Activated naive CD4-positive, alpha-beta T cell treated with anti-CD3 and anti-CD28 coated beads for 36 hours (primary cell): ENCODE measurements around the gene IFNL3. TPM values are rescaled to one million over a fixed set of nuclear protein-coding genes. Genes with fewer than 3 reads are reported as not detected.
"Not testable (repeated sequence)": the region's sequence is repeated elsewhere in the genome, so short reads cannot be mapped to it uniquely, and the experiment has no call there.

Experiments
- CTCF ChIA-PET: fragments of 350-600 bp; sonication (Branson Sonifier 250); formaldehyde crosslinking; loops from one replicate; lab custom pipeline; 2021; ENCODE audit warnings: antibody characterized with exemption; lab: Charles Lee
- DNase-seq: peaks from one replicate; pipeline ENCODE4 v3.0.0-alpha.2; 2020
- H3K27ac Mint-ChIP-seq: one replicate; pipeline ENCODE4 v1.8.0; 2021; ENCODE audit warnings: mild to moderate bottlenecking, mixed read lengths
- H3K27me3 Mint-ChIP-seq: one replicate; pipeline ENCODE4 v1.8.0; 2021; ENCODE audit warnings: low read depth, mixed read lengths
- H3K36me3 Mint-ChIP-seq: one replicate; pipeline ENCODE4 v1.8.0; 2021; ENCODE audit warnings: low read depth, mixed read lengths
- H3K4me1 Mint-ChIP-seq: one replicate; pipeline ENCODE4 v1.8.0; 2021; ENCODE audit warnings: low read depth, mixed read lengths
- H3K4me3 Mint-ChIP-seq: one replicate; pipeline ENCODE4 v1.8.0; 2021; ENCODE audit warnings: mild to moderate bottlenecking, moderate library complexity, mixed read lengths
- H3K9me3 Mint-ChIP-seq: one replicate; pipeline ENCODE4 v1.8.0; 2021; ENCODE audit warnings: mixed read lengths
- intact Hi-C: fragments of 100-400 bp; cut with micrococcal nuclease; formaldehyde crosslinking; loops from one replicate; pipeline ENCODE4 v1.15.1; 2023
- total RNA-seq, 2 experiments: library from RNA; stranded (reverse); gene quantifications; one replicate each; pipeline ENCODE4 v1.2.3, GENCODE V29; 2021

IFNL3 gene
- 1 to 10 TPM; 1.2 to 1.3 TPM for total RNA-seq

DNA sequence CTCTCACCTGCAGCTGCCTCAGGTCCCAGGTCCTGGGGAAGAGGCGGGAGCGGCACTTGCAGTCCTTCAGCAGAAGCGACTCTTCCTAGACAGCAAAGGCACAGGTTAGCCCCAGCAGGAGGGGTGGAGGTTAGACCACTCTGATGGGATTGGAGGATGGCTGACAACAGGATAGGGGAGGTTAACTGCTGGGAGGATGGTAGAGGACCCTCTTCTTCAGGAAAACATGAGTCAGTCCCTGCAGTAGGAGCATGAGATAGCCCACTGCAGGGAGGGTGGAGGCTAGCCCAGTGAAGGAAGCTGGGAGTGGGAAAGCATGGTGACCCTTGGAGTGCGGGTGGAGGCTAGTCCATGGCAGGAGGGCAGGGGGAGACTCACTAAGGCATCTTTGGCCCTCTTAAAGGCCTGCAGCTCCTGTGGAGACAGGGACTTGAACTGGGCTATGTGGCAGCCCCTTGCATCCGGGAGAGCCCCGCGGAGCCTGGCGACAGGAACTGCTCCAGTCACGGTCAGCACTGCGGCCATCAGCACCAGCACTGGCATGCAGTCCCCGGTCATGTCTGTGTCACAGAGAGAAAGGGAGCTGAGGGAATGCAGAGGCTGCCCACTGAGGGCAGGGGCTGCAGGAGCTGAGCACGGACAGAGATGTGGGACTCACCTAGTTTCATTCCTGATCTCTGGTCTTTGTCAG, at the start of gene IFNL3:
TSS of gene IFNL3 (minus strand) at position 597 of the 691 bp plus-strand sequence. CDS start at position 558, 39 bp downstream.
- DNase-seq, H3K27ac Mint-ChIP-seq, H3K9me3 Mint-ChIP-seq, H3K27me3 Mint-ChIP-seq, H3K4me3 Mint-ChIP-seq, CTCF ChIA-PET, H3K36me3 Mint-ChIP-seq, H3K4me1 Mint-ChIP-seq, intact Hi-C loops: not testable (repeated sequence)

DNA sequence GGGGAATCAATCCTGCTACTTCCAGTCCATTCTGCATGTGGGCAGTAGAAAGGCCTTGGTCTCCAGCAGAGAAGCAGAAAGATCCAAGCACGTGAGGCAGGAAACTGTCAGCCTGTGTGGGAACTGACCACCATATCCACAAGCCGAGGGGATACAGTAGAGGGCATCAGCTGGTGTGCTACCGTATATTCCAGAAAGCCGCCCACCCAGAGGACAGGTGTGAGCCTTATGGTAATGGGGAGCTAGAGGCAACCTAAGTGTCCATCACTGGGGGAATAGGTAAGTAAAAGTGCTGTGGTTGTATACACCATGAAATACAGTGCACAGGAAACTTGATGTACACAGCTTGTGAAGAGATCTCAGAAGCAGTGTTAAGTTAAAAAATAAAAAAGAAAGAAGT, 48.6 kb upstream of the IFNL3 start:
- H3K9me3 Mint-ChIP-seq = no peaks in the 10 kb centered on the region
- peaks cover 4% of the 10 kb centered on the region for H3K4me1 Mint-ChIP-seq
- peaks cover 4% of the 10 kb centered on the region for H3K27me3 Mint-ChIP-seq
- intact Hi-C loops = no loop called here
- no peak overlapping the region for H3K27ac Mint-ChIP-seq
- H3K36me3 Mint-ChIP-seq = no peaks in the 10 kb centered on the region
- CTCF ChIA-PET = interaction anchor here (0.5 to 1.5 kb wide), 2 partner anchors 36 to 258 kb away, joined by 4 to 5 read pairs; no protein-coding TSS in a partner anchor
- DNase-seq = no peak
- no peak overlapping the region for H3K4me3 Mint-ChIP-seq

DNA sequence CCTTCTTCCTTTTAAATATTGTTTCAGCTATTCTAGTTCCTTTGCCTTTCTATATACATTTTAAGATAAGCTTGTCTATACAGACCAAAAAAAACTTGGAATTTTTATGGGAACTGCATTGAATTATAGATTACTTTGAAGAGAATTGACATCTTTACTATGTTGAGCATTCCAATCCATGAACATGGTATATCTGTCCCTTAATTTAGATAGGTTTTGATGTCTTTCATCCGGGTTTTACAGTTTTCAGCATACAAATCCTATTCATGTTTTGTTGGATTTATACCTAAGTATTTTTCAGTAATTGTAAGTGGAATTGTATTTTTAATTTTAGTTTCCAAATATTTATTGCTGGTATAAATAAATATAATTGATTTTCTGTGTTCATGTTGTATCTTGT, 39.2 kb upstream of the IFNL3 start:
- H3K4me3 Mint-ChIP-seq = no peak overlapping the region
- CTCF ChIA-PET = no interaction called here
- H3K27me3 Mint-ChIP-seq = peaks cover 12% of the 10 kb centered on the region
- intact Hi-C loops = no loop called here
- no peak for DNase-seq
- H3K36me3 Mint-ChIP-seq = no peaks in the 10 kb centered on the region
- H3K9me3 Mint-ChIP-seq = peaks cover 7% of the 10 kb centered on the region
- no peak overlapping the region for H3K27ac Mint-ChIP-seq
- H3K4me1 Mint-ChIP-seq = no peaks in the 10 kb centered on the region

DNA sequence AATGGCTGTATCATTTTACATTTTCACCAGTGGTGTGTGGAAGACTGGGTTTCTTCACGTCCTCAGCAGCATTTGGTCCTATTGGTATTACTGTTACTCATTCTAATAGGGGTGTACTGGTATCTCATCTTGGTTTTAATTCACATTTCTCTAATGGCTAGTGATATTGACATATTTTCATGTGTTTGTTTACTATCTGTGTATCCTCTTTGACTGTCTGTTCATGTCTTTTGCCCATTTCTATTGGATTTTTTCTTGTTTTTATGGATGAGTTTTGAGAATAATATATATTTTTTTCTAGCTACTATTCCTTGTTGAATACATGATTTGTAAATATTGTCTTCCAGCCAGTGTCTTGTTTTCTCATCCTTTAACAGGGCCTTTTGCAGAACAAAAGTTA, 37.2 kb upstream of the IFNL3 start:
- Mint-ChIP-seq H3K27ac (no peak overlapping the region), H3K9me3 (peaks cover 7% of the 10 kb centered on the region), H3K27me3 (peaks cover 12% of the 10 kb centered on the region), H3K4me1 (no peaks in the 10 kb centered on the region), H3K36me3 (no peaks in the 10 kb centered on the region), H3K4me3 (no peak overlapping the region)
- DNase-seq = no peak
- CTCF ChIA-PET = no interaction called here
- intact Hi-C loops = no loop called here

DNA sequence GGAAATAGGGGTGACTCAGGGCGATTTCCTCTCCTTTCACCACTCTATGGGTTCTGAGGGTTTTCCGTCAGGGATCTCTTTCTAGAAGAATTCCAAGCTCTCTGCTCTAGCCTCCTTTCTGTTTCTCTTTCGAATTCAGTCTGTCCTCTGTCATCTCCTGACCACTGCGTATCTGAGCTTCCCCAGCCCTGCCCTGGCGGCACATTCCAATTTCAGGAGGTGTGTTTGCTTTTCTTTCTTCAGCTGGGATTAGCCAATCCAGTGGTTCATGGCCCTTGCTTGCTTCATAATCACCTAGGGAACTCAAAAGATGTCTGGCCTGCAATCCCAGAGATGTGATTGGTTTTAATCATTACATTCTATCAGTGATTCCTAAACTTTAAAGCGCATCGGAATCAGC, 32.8 kb upstream of the IFNL3 start:
- Mint-ChIP-seq H3K4me1 (no peaks in the 10 kb centered on the region), H3K27ac (no peak overlapping the region), H3K4me3 (no peak overlapping the region), H3K9me3 (peaks cover 3% of the 10 kb centered on the region), H3K36me3 (no peaks in the 10 kb centered on the region), H3K27me3 (peaks cover 10% of the 10 kb centered on the region)
- CTCF ChIA-PET = no interaction called here
- intact Hi-C loops = no loop called here
- DNase-seq = no peak

DNA sequence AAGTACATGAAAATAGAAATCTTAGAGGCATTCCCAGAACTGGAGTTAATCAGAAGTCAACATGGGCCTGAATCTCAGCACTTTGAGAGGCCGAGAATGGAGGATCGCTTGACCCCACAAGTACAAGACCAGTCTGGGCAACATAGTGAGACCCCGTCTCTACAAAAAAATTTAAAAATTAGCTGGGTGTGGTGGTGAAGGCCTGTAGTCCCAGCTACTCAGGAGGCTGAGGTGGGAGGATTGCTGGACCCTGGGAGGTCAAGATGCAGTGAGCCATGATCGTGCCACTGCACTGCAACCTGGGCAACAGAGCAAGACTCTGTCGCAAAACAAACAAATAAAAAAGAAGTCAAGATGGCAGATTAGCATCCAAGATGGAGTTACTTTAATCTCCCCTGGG, 31.9 kb upstream of the IFNL3 start:
- Mint-ChIP-seq H3K27ac (no peak overlapping the region), H3K4me1 (no peaks in the 10 kb centered on the region), H3K9me3 (no peaks in the 10 kb centered on the region), H3K36me3 (no peaks in the 10 kb centered on the region), H3K27me3 (peaks cover 7% of the 10 kb centered on the region), H3K4me3 (no peak overlapping the region)
- DNase-seq = no peak
- CTCF ChIA-PET = interaction anchor here (0.6 kb wide), 1 partner anchor 212 kb away, joined by 4 read pairs; no protein-coding TSS in a partner anchor
- intact Hi-C loops = no loop called here

DNA sequence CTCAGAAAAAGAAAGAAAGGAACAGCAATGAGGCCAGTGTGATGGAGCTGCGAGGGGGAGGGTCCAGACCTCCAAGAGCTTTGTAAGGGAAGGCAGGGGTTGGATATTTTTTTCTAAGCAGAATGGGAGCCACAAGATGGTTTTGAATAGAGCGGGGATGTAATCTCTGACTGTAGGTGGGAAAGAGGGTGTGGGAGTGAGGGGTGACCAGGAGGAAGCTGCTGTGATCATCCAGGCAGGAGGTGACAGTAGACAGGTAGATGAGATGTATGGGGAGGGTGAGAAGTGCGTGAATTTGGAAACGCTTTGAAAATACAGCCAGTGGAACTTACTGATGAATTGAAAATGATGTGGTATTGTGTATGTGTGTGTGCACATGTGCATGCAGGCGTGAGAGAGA, 30.8 kb upstream of the IFNL3 start:
- Mint-ChIP-seq H3K36me3 (no peaks in the 10 kb centered on the region), H3K27ac (no peak overlapping the region), H3K4me3 (no peak overlapping the region), H3K4me1 (no peaks in the 10 kb centered on the region), H3K27me3 (peaks cover 5% of the 10 kb centered on the region), H3K9me3 (no peaks in the 10 kb centered on the region)
- DNase-seq = no peak
- intact Hi-C loops = no loop called here
- CTCF ChIA-PET = no interaction called here

DNA sequence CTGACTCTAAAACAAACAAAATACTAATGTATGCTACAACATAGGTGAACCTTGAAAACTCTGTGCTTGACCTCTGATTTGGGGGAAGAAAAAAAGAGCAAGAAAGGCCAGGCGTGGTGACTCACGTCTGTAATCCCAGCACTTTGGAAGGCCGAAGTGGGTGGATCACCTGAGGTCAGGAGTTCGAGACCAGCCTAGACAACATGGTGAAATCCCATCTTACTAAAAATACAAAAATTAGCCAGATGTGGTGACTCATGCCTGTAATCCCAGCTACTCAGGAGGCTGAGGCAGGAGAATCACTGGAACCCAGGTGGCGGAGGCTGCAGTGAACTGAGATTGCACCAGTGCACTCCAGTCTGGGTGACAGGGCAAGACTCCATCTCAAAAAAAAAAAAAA, 29.1 kb upstream of the IFNL3 start:
- H3K36me3 Mint-ChIP-seq, H3K27me3 Mint-ChIP-seq, H3K27ac Mint-ChIP-seq, H3K4me3 Mint-ChIP-seq, intact Hi-C loops, H3K4me1 Mint-ChIP-seq, DNase-seq, H3K9me3 Mint-ChIP-seq: not testable (repeated sequence)
- CTCF ChIA-PET = interaction anchor here (0.6 kb wide), 1 partner anchor 157 kb away, joined by 3 read pairs; no protein-coding TSS in a partner anchor

DNA sequence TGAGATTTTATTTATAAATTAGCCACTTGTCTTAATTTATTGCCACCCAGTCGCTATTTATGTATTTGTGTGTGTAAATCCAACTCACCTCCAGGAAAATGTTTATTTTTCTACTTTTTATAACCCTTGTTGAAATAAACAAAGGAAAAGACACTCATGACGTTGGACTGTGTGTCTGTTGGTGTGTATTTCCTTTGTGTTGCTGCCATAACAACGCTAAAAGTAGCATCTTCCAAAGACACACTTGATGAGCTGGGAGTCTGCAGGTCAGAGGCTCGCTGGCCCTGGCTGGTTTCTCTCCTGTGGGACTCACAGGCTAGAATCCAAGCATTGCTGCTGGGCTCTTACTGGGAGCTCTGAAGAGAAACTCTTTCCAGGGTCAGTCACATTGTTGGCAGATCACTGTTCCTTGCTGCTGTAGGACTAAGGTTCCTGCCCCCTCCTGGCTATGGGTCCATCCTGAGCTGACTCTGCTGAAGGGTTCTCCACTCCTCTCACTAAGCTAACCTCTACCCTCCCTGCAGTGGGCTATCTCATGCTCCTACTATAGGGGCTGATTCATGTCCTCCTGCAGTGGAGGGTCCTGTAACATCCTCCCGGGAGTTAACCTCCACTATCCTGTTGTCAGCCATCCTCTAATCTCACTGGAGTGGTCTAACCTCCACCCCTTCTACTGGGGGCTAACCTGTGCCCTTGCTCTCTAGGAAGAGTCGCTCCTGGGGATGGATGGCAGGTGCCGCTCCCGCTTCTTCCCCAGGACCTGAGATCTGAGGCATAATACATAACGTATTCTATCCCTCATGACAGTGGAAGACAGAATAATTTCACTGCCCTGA, 25.4 kb upstream of the IFNL3 start:
- CTCF ChIA-PET = interaction anchor here (1.2 kb wide), 1 partner anchor 160 kb away, joined by 3 read pairs; no protein-coding TSS in a partner anchor
- peaks cover 4% of the 10 kb centered on the region for H3K27me3 Mint-ChIP-seq
- no peak for DNase-seq
- peaks cover 1% of the 10 kb centered on the region for H3K4me1 Mint-ChIP-seq
- no peak overlapping the region for H3K4me3 Mint-ChIP-seq
- no peaks in the 10 kb centered on the region for H3K9me3 Mint-ChIP-seq
- no peaks in the 10 kb centered on the region for H3K36me3 Mint-ChIP-seq
- H3K27ac Mint-ChIP-seq = no peak overlapping the region
- intact Hi-C loops = no loop called here

DNA sequence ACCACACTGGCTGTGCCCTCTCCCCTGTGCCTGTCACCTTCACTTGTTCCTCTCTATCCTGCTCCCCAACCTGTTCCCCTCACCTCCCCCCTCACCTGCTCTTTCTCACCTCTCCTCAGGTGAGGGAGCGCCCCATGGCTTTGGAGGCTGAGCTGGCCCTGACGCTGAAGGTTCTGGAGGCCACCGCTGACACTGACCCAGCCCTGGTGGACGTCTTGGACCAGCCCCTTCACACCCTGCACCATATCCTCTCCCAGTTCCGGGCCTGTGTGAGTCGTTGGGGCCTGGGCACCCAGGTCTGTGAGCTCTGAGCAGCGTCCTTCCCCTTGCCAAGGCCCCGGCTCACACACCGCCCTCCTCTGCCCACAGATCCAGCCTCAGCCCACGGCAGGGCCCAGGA, 24.6 kb upstream of the IFNL3 start:
- intact Hi-C loops, H3K4me3 Mint-ChIP-seq, H3K36me3 Mint-ChIP-seq, H3K4me1 Mint-ChIP-seq, H3K27ac Mint-ChIP-seq, CTCF ChIA-PET, H3K9me3 Mint-ChIP-seq, DNase-seq: not testable (repeated sequence)
- peaks cover 10% of the 10 kb centered on the region for H3K27me3 Mint-ChIP-seq

DNA sequence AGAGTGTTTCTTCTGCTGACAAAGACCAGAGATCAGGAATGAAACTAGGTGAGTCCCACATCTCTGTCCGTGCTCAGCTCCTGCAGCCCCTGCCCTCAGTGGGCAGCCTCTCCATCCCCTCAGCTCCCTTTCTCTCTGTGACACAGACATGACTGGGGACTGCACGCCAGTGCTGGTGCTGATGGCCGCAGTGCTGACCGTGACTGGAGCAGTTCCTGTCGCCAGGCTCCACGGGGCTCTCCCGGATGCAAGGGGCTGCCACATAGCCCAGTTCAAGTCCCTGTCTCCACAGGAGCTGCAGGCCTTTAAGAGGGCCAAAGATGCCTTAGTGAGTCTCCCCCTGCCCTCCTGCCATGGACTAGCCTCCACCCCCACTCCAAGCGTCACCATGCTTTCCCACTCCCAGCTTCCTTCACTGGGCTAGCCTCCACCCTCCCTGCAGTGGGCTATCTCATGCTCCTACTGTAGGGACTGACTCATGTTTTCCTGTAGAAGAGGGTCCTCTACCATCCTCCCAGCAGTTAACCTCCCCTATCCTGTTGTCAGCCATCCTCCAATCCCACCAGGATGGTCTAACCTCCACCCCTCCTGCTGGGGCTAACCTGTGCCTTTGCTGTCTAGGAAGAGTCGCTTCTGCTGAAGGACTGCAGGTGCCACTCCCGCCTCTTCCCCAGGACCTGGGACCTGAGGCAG, 23.9 kb upstream of the IFNL3 start:
- peaks cover 16% of the 10 kb centered on the region for H3K27me3 Mint-ChIP-seq
- H3K9me3 Mint-ChIP-seq, DNase-seq, CTCF ChIA-PET, intact Hi-C loops, H3K4me3 Mint-ChIP-seq, H3K36me3 Mint-ChIP-seq, H3K27ac Mint-ChIP-seq, H3K4me1 Mint-ChIP-seq: not testable (repeated sequence)

DNA sequence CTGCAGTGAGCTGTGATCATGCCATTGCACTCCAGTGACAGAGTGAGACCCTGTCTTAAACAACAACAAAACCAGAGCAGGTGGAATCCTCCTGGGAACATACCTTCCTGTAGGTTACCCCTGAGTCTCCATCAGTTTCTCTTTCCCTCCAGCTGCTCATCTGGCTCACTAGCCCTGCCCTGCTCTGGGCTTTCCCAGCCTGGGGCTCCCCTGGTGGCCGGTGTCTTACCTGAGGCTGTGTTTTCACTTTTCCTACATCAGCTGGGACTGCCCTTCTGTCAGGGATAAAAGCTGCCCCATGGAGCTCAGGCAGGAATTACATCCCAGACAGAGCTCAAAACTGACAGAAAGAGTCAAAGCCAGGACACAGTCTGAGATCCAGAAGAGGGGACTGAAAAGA, 23.3 kb upstream of the IFNL3 start, which contains the start of gene IFNL2:
TSS of gene IFNL2 (plus strand) at position 312 of the 400 bp plus-strand sequence. CDS start 173 bp downstream, outside the sequence.
- H3K9me3 Mint-ChIP-seq, H3K4me3 Mint-ChIP-seq, H3K27ac Mint-ChIP-seq, DNase-seq, H3K36me3 Mint-ChIP-seq, intact Hi-C loops, CTCF ChIA-PET: not testable (repeated sequence)
- H3K4me1 Mint-ChIP-seq = peaks cover 13% of the 10 kb centered on the region
- H3K27me3 Mint-ChIP-seq = peaks cover 21% of the 10 kb centered on the region
